HepG2 (cell line): Measurements from ENCODE around the gene HIPK3. TPM values are rescaled to one million over a fixed set of nuclear protein-coding genes. Genes with fewer than 3 reads are reported as not detected.
A peak's percentile ranks its signal among the peaks of the same experiment; 100 is the strongest.

Experiments used
- ATAC-seq: fragments of 200-7000 bp; cut with Tn5 transposase; 3 replicates; pipeline ENCODE4 v1.9.1; 2020; ENCODE audit warnings: mild to moderate bottlenecking, moderate library complexity
- BruUV-seq: library from RNA; stranded (reverse); fragments of 400-500 nt; replicated peaks from 2 replicates; lab custom pipeline; 2021; lab: Mats Ljungman, UMichigan
- CTCF ChIA-PET: fragments of 300-600 bp; formaldehyde crosslinking; extraction: SDS; loops from one replicate; lab custom pipeline; 2021; ENCODE audit warnings: low total read pairs, inconsistent platforms, low intra/inter-chr PET ratio; lab: Yijun Ruan, JAX
- POLR2A ChIA-PET: fragments of 350-600 bp; sonication (Branson Sonifier 250); formaldehyde crosslinking; loops from one replicate; lab custom pipeline; 2020; ENCODE audit warnings: antibody characterized with exemption, inconsistent platforms; lab: Yijun Ruan, JAX
- DNase-seq: peaks from one replicate; pipeline ENCODE4 v3.0.0-alpha.2; 2015; ENCODE audit warnings: low spot score
- FAIRE-seq: peaks from 3 replicates; lab custom pipeline; 2011; peaks lifted over from hg19 to GRCh38; lab: Jason Lieb, UNC
- H2AFZ ChIP-seq: one replicate; pipeline ENCODE4 v1.6.1; 2011; ENCODE audit warnings: low read length, inconsistent platforms
- H3K27ac ChIP-seq: fragments of 300-600 bp; 3 replicates; pipeline ENCODE4 v1.8.0; 2011; ENCODE audit warnings: mixed run types, mild to moderate bottlenecking, mixed read lengths, low read length, inconsistent platforms; ENCODE audit not compliant: insufficient read depth; ENCODE audit errors: extremely low read length
- H3K27me3 ChIP-seq, 2 experiments: fragments of 200-600 bp in 1 of 2; 2 replicates in 1 of 2; 3 replicates in 1 of 2; pipeline versions ENCODE4 v1.6.0 to v1.8.0; 2011; ENCODE audit warnings: low read length in 2 of 2, mild to moderate bottlenecking in 2 of 2, moderate library complexity in 2 of 2, inconsistent platforms in 1 of 2; ENCODE audit not compliant: insufficient read depth in 2 of 2, control insufficient read depth in 1 of 2
- H3K36me3 ChIP-seq, 2 experiments: fragments of 200-600 bp in 1 of 2; replicated peaks in 1 of 2; 2 replicates in 1 of 2; 3 replicates in 1 of 2; pipeline versions ENCODE4 v1.5.1 to v1.8.0; 2011; ENCODE audit warnings: low read length in 2 of 2, inconsistent platforms in 1 of 2; ENCODE audit not compliant: insufficient read depth in 2 of 2, control insufficient read depth in 1 of 2
- H3K4me1 ChIP-seq: 2 replicates; pipeline ENCODE4 v1.5.1; 2012; ENCODE audit warnings: low read length, inconsistent platforms; ENCODE audit not compliant: insufficient read depth
- H3K4me2 ChIP-seq: 2 replicates; pipeline ENCODE4 v1.6.0; 2011; ENCODE audit warnings: low read depth, low read length, inconsistent platforms
- H3K4me3 ChIP-seq, 3 experiments: fragments of 200-600 bp in 1 of 3; sonication (generic), shearing (Covaris generic) in 1 of 3; replicated peaks in 1 of 3; 2 replicates each; pipeline ENCODE4 v1.5.1; 2011 to 2016; ENCODE audit warnings: low read length in 3 of 3, inconsistent platforms in 2 of 3, low read depth in 2 of 3, mild to moderate bottlenecking in 2 of 3, control low read depth in 1 of 3, mixed read lengths in 1 of 3; ENCODE audit not compliant: insufficient read depth in 1 of 3
- H3K79me2 ChIP-seq: one replicate; pipeline ENCODE4 v1.6.1; 2011; ENCODE audit warnings: low read length, inconsistent platforms; ENCODE audit not compliant: insufficient read depth
- H3K9ac ChIP-seq: 2 replicates; pipeline ENCODE4 v1.6.0; 2011; ENCODE audit warnings: mild to moderate bottlenecking, low read depth, low read length, inconsistent platforms; ENCODE audit not compliant: insufficient read depth
- H3K9me3 ChIP-seq: 2 replicates; pipeline ENCODE4 v1.5.1; 2012; ENCODE audit warnings: mild to moderate bottlenecking, low read length
- H4K20me1 ChIP-seq: 2 replicates; pipeline ENCODE4 v1.6.0; 2011; ENCODE audit warnings: inconsistent platforms, mild to moderate bottlenecking, low read length, moderate library complexity; ENCODE audit not compliant: insufficient read depth
- CBFB ChIP-seq: sonication (generic); formaldehyde crosslinking; IDR thresholded peaks from 2 replicates; pipeline ENCODE4 v1.4.0; 2020; ENCODE audit warnings: missing genetic modification reagents
- CTCF ChIP-seq: sonication (generic); formaldehyde crosslinking; IDR thresholded peaks from 2 replicates; pipeline ENCODE4 v1.5.0; 2020; ENCODE audit warnings: mild to moderate bottlenecking, missing genetic modification reagents, moderate library complexity
- DR1 ChIP-seq: sonication (generic); formaldehyde crosslinking; IDR thresholded peaks from 2 replicates; pipeline ENCODE4 v1.8.0; 2021; ENCODE audit warnings: mild to moderate bottlenecking, missing genetic modification reagents, inconsistent platforms
- DRAP1 ChIP-seq: IDR thresholded peaks from 2 replicates; pipeline ENCODE4 v1.6.1; 2016; ENCODE audit warnings: missing genetic modification reagents, missing compliant biosample characterization
- FOSL1 ChIP-seq: sonication (generic); formaldehyde crosslinking; IDR thresholded peaks from 2 replicates; pipeline ENCODE4 v1.9.0; 2021; ENCODE audit warnings: missing genetic modification reagents, borderline replicate concordance
- GTF2F1 ChIP-seq: fragments of 150-350 bp; IDR thresholded peaks from 2 replicates; pipeline ENCODE4 v1.6.1; 2014; ENCODE audit warnings: low read length
- HMG20B ChIP-seq: conservative IDR thresholded peaks from 2 replicates; pipeline ENCODE4 v1.6.1; 2016; ENCODE audit warnings: missing genetic modification reagents, missing compliant biosample characterization
- KDM2A ChIP-seq: sonication (generic); formaldehyde crosslinking; IDR thresholded peaks from 2 replicates; pipeline ENCODE4 v1.4.0; 2020; ENCODE audit warnings: low read depth, missing genetic modification reagents, borderline replicate concordance
- NFE2L1 ChIP-seq: sonication (generic); formaldehyde crosslinking; IDR thresholded peaks from 2 replicates; pipeline ENCODE4 v1.4.0; 2020; ENCODE audit warnings: missing genetic modification reagents, mild to moderate bottlenecking, borderline replicate concordance
- NFYB ChIP-seq: sonication (generic); formaldehyde crosslinking; IDR thresholded peaks from 2 replicates; pipeline ENCODE4 v1.4.0; 2020; ENCODE audit warnings: missing genetic modification reagents
- SIN3B ChIP-seq: fragments of 150-350 bp; IDR thresholded peaks from 2 replicates; pipeline ENCODE4 v1.6.1; 2014; ENCODE audit warnings: low read length
- SMARCE1 ChIP-seq: fragments of 450-650 bp; IDR thresholded peaks from 2 replicates; pipeline ENCODE4 v1.6.1; 2017; ENCODE audit warnings: borderline replicate concordance
- THYN1 ChIP-seq: sonication (generic); formaldehyde crosslinking; IDR thresholded peaks from 2 replicates; pipeline ENCODE4 v1.8.1; 2023; ENCODE audit warnings: low read depth, mild to moderate bottlenecking, moderate library complexity, missing genetic modification reagents, borderline replicate concordance
- TIGD3 ChIP-seq: sonication (generic); formaldehyde crosslinking; IDR thresholded peaks from 2 replicates; pipeline ENCODE4 v1.5.1; 2020; ENCODE audit warnings: mild to moderate bottlenecking, missing genetic modification reagents, borderline replicate concordance
- TMF1 ChIP-seq: sonication (generic); formaldehyde crosslinking; IDR thresholded peaks from 2 replicates; pipeline ENCODE4 v1.8.1; 2022; ENCODE audit warnings: low read depth, missing genetic modification reagents
- YEATS2 ChIP-seq: sonication (generic); formaldehyde crosslinking; IDR thresholded peaks from 2 replicates; pipeline ENCODE4 v1.4.0; 2020; ENCODE audit warnings: missing genetic modification reagents, borderline replicate concordance
- ZNF354B ChIP-seq: sonication (generic); formaldehyde crosslinking; IDR thresholded peaks from 2 replicates; pipeline ENCODE4 v1.8.0; 2022; ENCODE audit warnings: mild to moderate bottlenecking, missing genetic modification reagents
- ZNF431 ChIP-seq: sonication (generic); formaldehyde crosslinking; IDR thresholded peaks from 2 replicates; pipeline ENCODE4 v1.9.0; 2022; ENCODE audit warnings: missing genetic modification reagents, low read depth, mild to moderate bottlenecking, borderline replicate concordance
- ZNF484 ChIP-seq: sonication (generic); formaldehyde crosslinking; IDR thresholded peaks from 2 replicates; pipeline ENCODE4 v1.5.1; 2020; ENCODE audit warnings: mild to moderate bottlenecking, low read depth, missing genetic modification reagents, borderline replicate concordance
- ZNF549 ChIP-seq: sonication (generic); formaldehyde crosslinking; IDR thresholded peaks from 2 replicates; pipeline ENCODE4 v1.5.0; 2020; ENCODE audit warnings: missing genetic modification reagents
- ZNF740 ChIP-seq: sonication (generic); formaldehyde crosslinking; IDR thresholded peaks from 2 replicates; pipeline ENCODE4 v1.4.0; 2020; ENCODE audit warnings: missing genetic modification reagents
- ZNF841 ChIP-seq: sonication (generic); formaldehyde crosslinking; IDR thresholded peaks from 2 replicates; pipeline ENCODE4 v1.8.1; 2023; ENCODE audit warnings: missing genetic modification reagents, borderline replicate concordance
- WGBS: methylation state at CpG from one replicate; pipeline ENCODE4 v1.1.6; 2017; ENCODE audit warnings: low lambda C conversion rate; 5-methylcytosine and 5-hydroxymethylcytosine counted together
- in situ Hi-C: cut with HindIII; loops from 2 replicates; pipeline ENCODE4 v1.10.0; 2017; ENCODE audit warnings: low pct_unique_long_range_greater_than_20kb; ENCODE audit not compliant: extremely low pct_ligation_motif_present
- intact Hi-C: fragments of 100-400 bp; cut with micrococcal nuclease; formaldehyde crosslinking; loops from one replicate; pipeline ENCODE4 v1.10.0; 2022; ENCODE audit not compliant: unreplicated experiment
- polyA plus RNA-seq, 8 experiments: library from polyadenylated mRNA; depleted of rRNA in 3 of 8; stranded (reverse) in 7 of 8; unstranded in 1 of 8; fragments of >200 nt; fragmentation: Illumina TruSeq in 4 of 8; extraction: Trizol in 4 of 8; gene quantifications; 2 replicates each; pipeline versions ENCODE4 v1.2.1 to v1.2.3, GENCODE V29; 2011 to 2016; ENCODE audit warnings: low read depth in 4 of 8, missing spikeins in 1 of 8, mixed read lengths in 1 of 8; ENCODE audit not compliant: insufficient read depth in 1 of 8
- total RNA-seq, 5 experiments: library from RNA; depleted of rRNA; stranded (reverse); fragments of >200 nt; fragmentation: Illumina TruSeq; extraction: Trizol; gene quantifications; 2 replicates each; pipeline ENCODE4 v1.2.3, GENCODE V29; 2016; ENCODE audit warnings: low read depth in 1 of 5

HIPK3 gene
- total and polyA plus RNA-seq, 2 of the 13 experiments (the other 11 are each of a cell fraction or from before 2014, with no cell fraction given): 20.5 to 44.3 TPM

GRCh38 chr11:33257897-33258630 is 883 bp downstream of the HIPK3 start:
- H3K4me2 ChIP-seq: peak overlapping the region; percentile 72
- H2AFZ ChIP-seq: no peak overlapping the region
- H3K27ac ChIP-seq: peak overlapping the region; percentile 98
- peaks cover 46% of the 10 kb centered on the region for H3K79me2 ChIP-seq
- no TSS peak for BruUV-seq
- H3K27me3 ChIP-seq: no peaks in the 10 kb centered on the region; a peak in 2 of 5 replicates
- H3K4me3 ChIP-seq: peak overlapping the region; percentile 98 to 100 (median 99)
- no peaks in the 10 kb centered on the region for H3K36me3 ChIP-seq
- peak overlapping the region; percentile 99 for H3K9ac ChIP-seq
- intact Hi-C loops: loop anchor here (2.0 to 5.0 kb wide), 3 partner anchors 46 to 97 kb away; partner anchors contain the start of gene CSTF3
- H3K9me3 ChIP-seq: no peaks in the 10 kb centered on the region
- in situ Hi-C loops: no loop called here
- POLR2A ChIA-PET: no interaction called here
- CTCF ChIA-PET: interaction anchor here (1.6 kb wide), 1 partner anchor 72 kb away, joined by 5 read pairs; no protein-coding TSS in a partner anchor
- H4K20me1 ChIP-seq: peaks cover 32% of the 10 kb centered on the region
- peaks cover 42% of the 10 kb centered on the region for H3K4me1 ChIP-seq
- WGBS: no CpG with 5 or more reads among the region's 83 CpGs
- no peak for FAIRE-seq
- peak; percentile 63 for DNase-seq
- peak; percentile 74 for ATAC-seq
- TF ChIP-seq ZNF841 (CRISPR knock-in tag): no peak
- peak; percentile 85 for TF ChIP-seq ZNF740 (CRISPR knock-in tag)
- TF ChIP-seq ZNF549: no peak
- no peak for TF ChIP-seq GTF2F1
- TF ChIP-seq NFYB (CRISPR knock-in tag): no peak
- TF ChIP-seq THYN1 (CRISPR knock-in tag): no peak
- TF ChIP-seq SIN3B: no peak
- 0 out of 2 replicates have a peak, but pooled peaks have one; percentile 24 for TF ChIP-seq HMG20B (CRISPR knock-in tag)
- peak; percentile 77; the same call in 1 of the 2 replicates for TF ChIP-seq KDM2A
- no peak for TF ChIP-seq TIGD3 (CRISPR knock-in tag)
- TF ChIP-seq TMF1 (CRISPR knock-in tag): no peak
- no peak for TF ChIP-seq ZNF431 (CRISPR knock-in tag)
- TF ChIP-seq ZNF354B (CRISPR knock-in tag): no peak
- TF ChIP-seq CBFB (CRISPR knock-in tag): no peak
- TF ChIP-seq FOSL1 (CRISPR knock-in tag): no peak
- TF ChIP-seq SMARCE1: no peak
- no peak for TF ChIP-seq ZNF484
- peak; percentile 39 for TF ChIP-seq YEATS2 (CRISPR knock-in tag)
- peak; percentile 46 for TF ChIP-seq CTCF (CRISPR knock-in tag)
- peak; percentile 36; the same call in 1 of the 2 replicates for TF ChIP-seq DR1
- no peak for TF ChIP-seq DRAP1
- no peak for TF ChIP-seq NFE2L1 (CRISPR knock-in tag)
